KOPT-K1 (cell line): ENCODE data around the gene MCF2L2.

Experiments used
- H3K27ac ChIP-seq: fragments of 200-600 bp; sonication (generic); 2 replicates; pipeline ENCODE4 v1.5.1; 2016; ENCODE audit warnings: antibody characterized with exemption, mild to moderate bottlenecking, low read depth, low read length; ENCODE audit not compliant: poor library complexity, severe bottlenecking
- H3K36me3 ChIP-seq: fragments of 200-600 bp; sonication (generic); 2 replicates; pipeline ENCODE4 v1.5.1; 2017; ENCODE audit warnings: antibody characterized with exemption, mild to moderate bottlenecking, low read length, moderate library complexity; ENCODE audit not compliant: insufficient read depth
- H3K9me3 ChIP-seq: fragments of 200-600 bp; sonication (generic); 2 replicates; pipeline ENCODE4 v1.5.1; 2017; ENCODE audit warnings: antibody characterized with exemption, low read length, mild to moderate bottlenecking; ENCODE audit not compliant: insufficient read depth, poor library complexity, severe bottlenecking

Gene MCF2L2

GRCh38 chr3:183213415-183214276 lies 214.8 kb downstream of the MCF2L2 start:
- H3K9me3 ChIP-seq: no peaks in the 10 kb centered on the region
- no peaks in the 10 kb centered on the region for H3K36me3 ChIP-seq
- H3K27ac ChIP-seq: no peak overlapping the region

- H3K27ac ChIP-seq: no peak overlapping the region
- no peaks in the 10 kb centered on the region for H3K36me3 ChIP-seq
These were observed 215.9 kb downstream of the MCF2L2 start for GRCh38 chr3:183212565-183212964.

GRCh38 chr3:183212096-183212495 lies 216.3 kb downstream of the MCF2L2 start:
- Histone ChIP-seq H3K9me3 (no peaks in the 10 kb centered on the region), H3K36me3 (no peaks in the 10 kb centered on the region), H3K27ac (no peak overlapping the region)

More at GRCh38 chr3:183212565-183212964, 215.9 kb downstream of the MCF2L2 start:
- H3K9me3 ChIP-seq: no peaks in the 10 kb centered on the region

- no peaks in the 10 kb centered on the region for H3K9me3 ChIP-seq
- H3K36me3 ChIP-seq: no peaks in the 10 kb centered on the region
- no peak overlapping the region for H3K27ac ChIP-seq
These were observed 217.1 kb downstream of the MCF2L2 start for GRCh38 chr3:183211352-183211751.

DNA sequence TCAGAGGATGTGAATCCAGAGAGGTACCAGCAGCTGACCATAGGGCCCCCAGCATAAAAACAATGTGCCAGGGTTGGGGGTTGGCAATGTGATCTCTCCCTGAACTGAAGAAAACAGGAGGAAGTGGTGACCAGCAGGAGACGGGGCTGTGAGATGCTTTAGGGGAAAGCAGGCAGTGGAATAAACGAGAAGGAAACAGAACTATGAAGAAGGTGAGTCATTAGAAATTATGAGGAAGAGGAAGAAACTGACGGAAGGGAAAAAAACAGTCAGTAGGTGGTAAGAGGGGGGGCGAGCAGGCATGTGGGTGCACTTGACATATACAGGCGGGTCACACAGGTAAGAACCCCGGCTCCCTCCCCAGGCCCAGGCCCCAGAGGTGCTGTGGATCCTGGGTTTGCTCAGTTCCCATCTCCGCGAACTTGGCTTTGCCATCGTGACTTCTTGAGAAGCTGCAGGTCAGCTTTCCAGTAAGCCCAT lies 217.5 kb downstream of the MCF2L2 start:
- no peaks in the 10 kb centered on the region for H3K36me3 ChIP-seq
- no peaks in the 10 kb centered on the region for H3K9me3 ChIP-seq
- H3K27ac ChIP-seq: no peak overlapping the region

DNA sequence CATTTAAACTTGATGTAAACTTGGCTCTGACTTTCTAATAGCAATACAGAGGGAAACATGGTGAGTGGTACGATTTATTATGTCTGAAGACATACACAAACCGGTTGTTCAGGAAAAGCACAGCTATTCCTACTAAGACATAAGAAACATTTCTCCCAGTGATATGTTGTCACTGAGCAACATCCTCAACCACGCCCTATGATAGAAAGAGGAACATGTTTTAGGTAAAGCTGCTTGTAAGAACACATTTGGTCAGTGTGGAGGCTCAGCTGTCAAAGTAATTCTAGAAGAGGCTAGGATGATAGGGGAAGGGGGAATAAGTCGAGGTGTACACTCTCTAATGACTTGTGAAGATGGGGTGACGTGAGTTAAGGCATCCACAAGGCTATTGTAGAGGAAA lies 218.1 kb downstream of the MCF2L2 start:
- Histone ChIP-seq H3K9me3 (no peaks in the 10 kb centered on the region), H3K36me3 (no peaks in the 10 kb centered on the region), H3K27ac (no peak overlapping the region)

GRCh38 chr3:183208800-183209199 lies 219.6 kb downstream of the MCF2L2 start:
- no peaks in the 10 kb centered on the region for H3K36me3 ChIP-seq
- no peak overlapping the region for H3K27ac ChIP-seq
- peaks cover 2% of the 10 kb centered on the region for H3K9me3 ChIP-seq

DNA sequence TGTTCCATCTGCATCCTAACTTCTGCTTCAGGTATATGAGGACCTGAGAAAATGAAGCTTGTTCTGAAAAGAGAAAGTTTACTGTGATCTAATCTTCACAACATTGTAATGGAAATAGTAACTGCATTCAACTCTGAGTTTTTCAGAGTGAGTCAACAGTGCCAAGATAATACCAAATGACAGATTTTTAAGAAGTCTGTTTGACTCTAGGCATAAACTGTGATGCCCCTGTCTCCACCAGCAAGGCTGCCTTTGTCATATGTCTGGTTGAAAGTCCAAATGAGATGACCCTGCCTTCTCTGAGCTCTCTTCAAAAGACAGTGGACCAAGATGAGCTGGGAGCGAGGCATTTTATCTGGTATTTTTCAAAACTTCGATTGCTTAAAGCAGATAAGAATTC lies 220.2 kb downstream of the MCF2L2 start:
- Histone ChIP-seq H3K9me3 (peaks cover 8% of the 10 kb centered on the region), H3K27ac (no peak overlapping the region)

DNA sequence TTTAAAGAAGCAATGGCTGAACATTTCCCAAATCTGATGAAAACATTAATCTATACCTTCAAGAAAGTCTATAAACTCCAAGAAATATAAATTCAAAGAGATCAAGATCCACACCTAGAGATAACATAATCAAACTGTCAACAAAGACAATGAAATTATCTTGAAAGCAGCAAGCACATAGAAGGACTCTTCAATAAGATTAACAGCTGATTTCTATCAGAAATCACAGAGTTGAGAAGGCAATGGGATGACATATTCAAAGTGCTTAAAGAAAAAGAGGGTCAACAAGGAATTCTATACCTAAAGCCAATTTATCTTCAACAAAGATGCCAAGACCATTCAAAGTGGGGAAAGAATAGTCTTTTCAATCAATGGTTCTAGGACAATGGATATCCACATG lies 224.7 kb downstream of the MCF2L2 start:
- no peaks in the 10 kb centered on the region for H3K36me3 ChIP-seq
- H3K27ac ChIP-seq: no peak overlapping the region

More for the DNA sequence above, 220.2 kb downstream of the MCF2L2 start:
- H3K36me3 ChIP-seq: no peaks in the 10 kb centered on the region

DNA sequence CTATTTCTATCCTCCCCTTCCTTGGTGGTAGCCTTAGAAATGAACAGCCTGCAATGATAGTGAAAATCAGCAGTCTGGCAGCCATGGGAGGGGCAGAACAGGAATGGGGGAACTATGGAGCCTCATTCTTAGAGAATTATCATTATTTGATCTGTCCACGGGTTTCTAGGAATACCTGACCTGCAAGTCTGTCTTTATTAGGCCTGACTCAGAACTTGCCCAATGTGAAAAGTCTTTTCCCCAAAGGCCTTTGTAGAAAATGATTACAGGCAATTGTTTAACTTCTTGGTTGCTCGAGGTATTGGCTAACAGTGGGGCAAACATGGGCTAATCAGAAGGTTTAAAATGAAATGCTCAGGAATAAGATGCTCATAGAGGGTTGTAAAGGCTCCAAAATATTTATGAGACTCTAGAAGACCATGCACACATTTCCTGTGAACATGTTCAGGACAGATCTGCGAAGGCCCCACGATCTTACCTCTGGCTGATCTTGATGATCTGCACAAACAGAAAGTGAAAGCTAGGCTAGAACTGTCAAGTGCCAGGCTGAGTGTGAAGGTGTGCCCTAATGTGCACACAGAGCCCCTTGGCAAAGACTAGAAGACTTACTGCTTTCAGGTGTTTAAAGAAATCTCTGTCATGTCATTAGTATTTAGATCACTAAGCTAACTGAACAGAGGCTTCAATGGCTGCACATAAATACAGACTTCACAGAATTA lies 226.3 kb downstream of the MCF2L2 start:
- peaks cover 8% of the 10 kb centered on the region for H3K9me3 ChIP-seq
- peak overlapping the region; percentile 73 for H3K27ac ChIP-seq
- H3K36me3 ChIP-seq: no peaks in the 10 kb centered on the region

More for the DNA sequence above, 224.7 kb downstream of the MCF2L2 start:
- H3K9me3 ChIP-seq: peaks cover 8% of the 10 kb centered on the region

DNA sequence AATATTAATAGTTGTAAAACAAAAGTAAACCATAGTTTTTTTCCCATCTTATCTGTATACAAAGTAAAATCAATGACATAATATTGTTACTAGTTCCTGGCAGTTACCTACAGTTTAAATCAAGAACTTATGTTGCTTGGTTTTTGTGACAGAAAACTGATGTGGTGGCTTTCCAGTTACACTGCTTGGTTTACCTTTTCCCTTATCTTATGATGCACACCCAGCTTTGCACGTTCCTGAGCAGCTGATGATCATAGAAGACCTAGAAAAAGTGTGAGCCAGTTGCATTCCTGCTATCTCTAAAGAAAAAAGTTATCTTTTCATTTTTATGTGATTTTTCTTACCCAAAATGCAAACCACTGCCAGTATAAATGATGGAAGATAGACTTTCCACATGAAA lies 229.5 kb downstream of the MCF2L2 start:
- Histone ChIP-seq H3K27ac (no peak overlapping the region), H3K9me3 (peaks cover 7% of the 10 kb centered on the region)

DNA sequence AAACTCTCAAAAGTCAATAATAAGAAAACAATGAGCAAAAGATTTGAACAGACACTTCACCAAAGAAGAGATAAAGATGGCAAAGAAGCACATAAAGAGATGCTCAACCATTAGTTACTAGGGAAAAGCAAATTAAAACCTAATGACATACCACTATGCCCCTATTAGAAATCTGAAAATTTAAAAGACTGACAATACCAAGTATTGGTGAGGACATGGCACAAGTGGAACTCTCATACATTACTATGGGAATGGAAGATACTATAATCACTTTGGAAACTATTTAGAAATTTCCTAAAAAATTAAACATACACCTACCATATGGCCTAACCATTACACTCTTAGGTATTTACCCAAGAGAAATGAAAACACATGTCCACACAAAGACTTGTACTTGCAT lies 230.7 kb downstream of the MCF2L2 start:
- Histone ChIP-seq H3K9me3 (no peaks in the 10 kb centered on the region), H3K36me3 (no peaks in the 10 kb centered on the region), H3K27ac (no peak overlapping the region)

More for the DNA sequence above, 229.5 kb downstream of the MCF2L2 start:
- no peaks in the 10 kb centered on the region for H3K36me3 ChIP-seq

GRCh38 chr3:183195266-183195665 lies 233.2 kb downstream of the MCF2L2 start:
- Histone ChIP-seq H3K27ac (no peak overlapping the region), H3K36me3 (no peaks in the 10 kb centered on the region), H3K9me3 (no peaks in the 10 kb centered on the region)

DNA sequence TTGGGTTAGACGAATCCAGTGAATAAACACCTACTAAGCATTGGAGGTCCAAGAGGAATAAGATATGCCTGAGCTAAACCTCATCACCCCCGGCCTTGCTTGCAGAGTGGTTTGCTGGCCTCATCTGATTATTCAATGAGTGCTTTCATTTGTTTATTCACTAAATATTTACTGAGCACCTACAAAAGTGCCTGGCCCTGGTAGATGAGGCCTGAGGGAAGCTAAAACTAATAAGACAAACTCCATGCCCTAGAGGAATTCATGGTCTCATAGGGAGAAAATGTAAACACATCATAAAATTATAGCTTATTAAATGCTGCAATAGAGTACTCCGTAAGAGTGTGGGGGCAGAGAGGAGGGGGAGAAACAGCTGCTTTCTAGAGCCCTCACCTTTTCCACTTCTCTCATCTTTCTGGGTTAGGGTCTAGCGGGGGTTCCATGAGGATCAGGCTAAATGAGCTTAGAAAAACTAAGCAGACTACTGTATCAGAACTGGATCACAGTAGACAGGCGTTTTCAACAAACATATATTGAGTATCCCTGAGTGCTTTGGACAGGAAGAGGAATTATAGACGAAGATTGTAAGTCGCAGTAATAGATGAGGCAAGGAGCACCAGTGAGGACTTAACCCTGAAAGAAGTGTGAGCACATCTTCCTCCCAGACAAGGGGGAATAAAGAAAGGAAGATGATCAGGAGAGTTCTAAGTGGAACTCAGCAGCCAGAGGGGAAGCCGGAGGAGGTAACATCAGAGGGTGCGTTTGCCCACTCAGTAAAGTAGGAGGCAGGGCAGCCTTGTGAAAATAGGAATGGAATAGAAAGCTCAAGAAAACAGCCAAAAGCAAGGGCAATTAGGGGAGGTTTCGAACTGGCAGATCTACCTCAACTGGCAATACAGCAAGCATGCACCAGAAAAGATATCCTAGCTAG lies 234.4 kb downstream of the MCF2L2 start:
- H3K9me3 ChIP-seq: no peaks in the 10 kb centered on the region
- no peak overlapping the region for H3K27ac ChIP-seq
- no peaks in the 10 kb centered on the region for H3K36me3 ChIP-seq
